BE2C (cell line): ENCODE measurements around the gene PITPNM1.

Source experiments
- DNase-seq: peaks from one replicate; pipeline ENCODE4 v3.0.0-alpha.2; 2020
- H3K27me3 ChIP-seq: fragments of 250-450 bp; sonication (Bioruptor Pico); 2 replicates; pipeline ENCODE4 v1.5.1; 2020; ENCODE audit warnings: mild to moderate bottlenecking
- H3K36me3 ChIP-seq: fragments of 250-450 bp; sonication (Bioruptor Pico); 2 replicates; pipeline ENCODE4 v1.5.1; 2020; ENCODE audit warnings: mild to moderate bottlenecking
- H3K4me1 ChIP-seq: fragments of 250-450 bp; sonication (Bioruptor Pico); 2 replicates; pipeline ENCODE4 v1.5.1; 2020
- H3K4me3 ChIP-seq: 2 replicates; pipeline ENCODE4 v1.5.1; 2011; ENCODE audit warnings: low read depth, low read length
- H3K9me3 ChIP-seq: fragments of 250-450 bp; sonication (Bioruptor Pico); 2 replicates; pipeline ENCODE4 v1.5.1; 2020
- CTCF ChIP-seq: IDR thresholded peaks from 2 replicates; pipeline ENCODE4 v1.5.1; 2012; ENCODE audit warnings: mild to moderate bottlenecking, low read depth, low read length

Gene PITPNM1

GRCh38 chr11:67521924-67522323 lies 16.8 kb upstream of the PITPNM1 start:
- no peak overlapping the region for H3K4me3 ChIP-seq
- H3K9me3 ChIP-seq = no peaks in the 10 kb centered on the region
- H3K27me3 ChIP-seq = no peaks in the 10 kb centered on the region
- TF ChIP-seq CTCF = no peak
- no peaks in the 10 kb centered on the region for H3K4me1 ChIP-seq
- DNase-seq = no peak
- no peaks in the 10 kb centered on the region for H3K36me3 ChIP-seq

- no peaks in the 10 kb centered on the region for H3K4me1 ChIP-seq
- no peaks in the 10 kb centered on the region for H3K9me3 ChIP-seq
- no peak overlapping the region for H3K4me3 ChIP-seq
- no peak for TF ChIP-seq CTCF
- H3K27me3 ChIP-seq = no peaks in the 10 kb centered on the region
- DNase-seq = no peak
- H3K36me3 ChIP-seq = no peaks in the 10 kb centered on the region
Measured at GRCh38 chr11:67520856-67521824, 16.0 kb upstream of the PITPNM1 start.

DNA sequence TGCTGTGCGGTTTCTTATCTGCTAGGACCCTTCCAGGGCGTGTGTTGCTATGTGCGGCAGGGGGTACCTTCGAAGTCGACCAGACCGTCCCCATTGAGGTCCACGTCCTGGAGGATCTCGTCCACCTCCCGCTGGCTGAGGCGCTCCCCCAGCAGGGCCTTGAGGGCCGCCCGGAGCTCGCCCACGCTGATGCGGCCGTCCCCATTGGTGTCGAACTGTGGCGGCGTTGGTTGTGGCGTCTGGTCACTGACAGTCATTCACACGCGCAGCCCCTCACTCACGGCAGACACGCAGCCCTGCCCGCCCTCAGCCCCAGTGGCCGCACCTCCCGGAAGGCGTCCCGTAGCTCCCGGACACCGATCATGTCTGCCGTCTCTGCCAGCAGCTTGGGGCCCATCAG lies 14.6 kb upstream of the PITPNM1 start:
- H3K9me3 ChIP-seq = no peaks in the 10 kb centered on the region
- no peak overlapping the region for H3K4me3 ChIP-seq
- TF ChIP-seq CTCF = no peak
- H3K27me3 ChIP-seq = no peaks in the 10 kb centered on the region; the same call in 1 of the 2 replicates
- no peak for DNase-seq
- no peaks in the 10 kb centered on the region for H3K36me3 ChIP-seq
- H3K4me1 ChIP-seq = no peaks in the 10 kb centered on the region

DNA sequence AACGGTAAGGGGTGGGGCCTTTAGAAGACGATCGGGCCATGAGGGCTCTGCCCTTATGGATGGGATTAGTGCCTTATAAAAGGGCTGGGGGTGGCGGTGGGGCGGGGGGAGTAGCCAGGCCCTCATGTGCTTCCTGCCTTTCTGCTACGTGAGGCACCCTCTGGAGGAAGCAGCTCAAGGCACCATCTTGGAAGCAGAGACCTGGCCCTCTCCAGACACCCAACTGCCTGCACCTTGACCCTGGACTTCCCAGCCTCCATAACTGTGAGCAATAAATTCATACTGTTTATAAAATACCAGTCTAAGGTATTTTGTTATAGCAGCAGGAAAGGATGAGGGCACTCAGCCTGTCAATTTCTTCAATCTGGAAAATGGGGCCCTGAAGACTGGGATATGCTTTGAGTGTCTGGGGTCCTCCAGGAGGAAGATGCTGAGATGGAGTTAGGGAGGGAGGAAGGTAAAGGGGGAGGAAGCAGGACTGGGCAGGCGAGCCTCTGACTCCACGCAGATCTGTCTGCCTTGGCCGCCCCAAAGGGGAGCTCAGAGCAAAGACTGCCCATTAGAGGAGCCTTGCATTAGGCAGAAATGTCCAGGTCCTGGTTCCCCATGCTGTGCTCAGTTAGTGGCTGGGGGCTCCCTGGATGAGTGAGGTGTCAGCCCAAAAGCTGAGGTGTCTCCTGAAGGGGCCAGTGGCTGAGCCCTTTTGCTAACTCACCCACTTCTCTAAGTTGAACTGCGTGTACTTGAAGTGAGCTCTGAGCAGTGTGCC lies 12.8 kb upstream of the PITPNM1 start:
- DNase-seq = no peak
- no peak overlapping the region for H3K4me3 ChIP-seq
- H3K27me3 ChIP-seq = peaks cover 12% of the 10 kb centered on the region
- H3K9me3 ChIP-seq = no peaks in the 10 kb centered on the region
- H3K36me3 ChIP-seq = no peaks in the 10 kb centered on the region
- TF ChIP-seq CTCF = no peak
- no peaks in the 10 kb centered on the region for H3K4me1 ChIP-seq

- H3K27me3 ChIP-seq = peaks cover 22% of the 10 kb centered on the region
- DNase-seq = no peak
- no peaks in the 10 kb centered on the region for H3K36me3 ChIP-seq
- H3K4me1 ChIP-seq = no peaks in the 10 kb centered on the region
- H3K4me3 ChIP-seq = no peak overlapping the region
- no peak for TF ChIP-seq CTCF
- H3K9me3 ChIP-seq = no peaks in the 10 kb centered on the region
Measured at GRCh38 chr11:67516806-67517205, 11.6 kb upstream of the PITPNM1 start.
